PC-3 (cell line): Measurements from ENCODE around the gene AMT.

Experiments
- EZH2 ChIP-seq: fragments of 300-600 bp; sonication (generic); IDR thresholded peaks from one replicate; pipeline ENCODE4 v1.6.1; 2017; ENCODE audit warnings: antibody characterized with exemption, mild to moderate bottlenecking, low read length; ENCODE audit not compliant: unreplicated experiment
- EZH2phosphoT487 ChIP-seq: fragments of 300-600 bp; sonication (generic); IDR thresholded peaks from 2 replicates; pipeline ENCODE4 v1.6.1; 2018; ENCODE audit warnings: mild to moderate bottlenecking, antibody characterized with exemption, low read length, borderline replicate concordance
- TF ChIP-seq, protein P1 (sequence below): fragments of 300-600 bp; sonication (generic); conservative IDR thresholded peaks from 2 replicates; pipeline ENCODE4 v1.5.1; 2017; ENCODE audit warnings: antibody characterized with exemption, low read depth, mild to moderate bottlenecking, low read length

- TF ChIP-seq, protein P1, sequence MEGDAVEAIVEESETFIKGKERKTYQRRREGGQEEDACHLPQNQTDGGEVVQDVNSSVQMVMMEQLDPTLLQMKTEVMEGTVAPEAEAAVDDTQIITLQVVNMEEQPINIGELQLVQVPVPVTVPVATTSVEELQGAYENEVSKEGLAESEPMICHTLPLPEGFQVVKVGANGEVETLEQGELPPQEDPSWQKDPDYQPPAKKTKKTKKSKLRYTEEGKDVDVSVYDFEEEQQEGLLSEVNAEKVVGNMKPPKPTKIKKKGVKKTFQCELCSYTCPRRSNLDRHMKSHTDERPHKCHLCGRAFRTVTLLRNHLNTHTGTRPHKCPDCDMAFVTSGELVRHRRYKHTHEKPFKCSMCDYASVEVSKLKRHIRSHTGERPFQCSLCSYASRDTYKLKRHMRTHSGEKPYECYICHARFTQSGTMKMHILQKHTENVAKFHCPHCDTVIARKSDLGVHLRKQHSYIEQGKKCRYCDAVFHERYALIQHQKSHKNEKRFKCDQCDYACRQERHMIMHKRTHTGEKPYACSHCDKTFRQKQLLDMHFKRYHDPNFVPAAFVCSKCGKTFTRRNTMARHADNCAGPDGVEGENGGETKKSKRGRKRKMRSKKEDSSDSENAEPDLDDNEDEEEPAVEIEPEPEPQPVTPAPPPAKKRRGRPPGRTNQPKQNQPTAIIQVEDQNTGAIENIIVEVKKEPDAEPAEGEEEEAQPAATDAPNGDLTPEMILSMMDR, result no peak
- TF ChIP-seq EZH2phosphoT487 (no peak), EZH2 (no peak)
Observed at GRCh38 chr3:49386056-49386756, 36.1 kb downstream of the AMT start.
